HT1080 (cell line): ENCODE data around the gene TRAPPC14. TPM values are rescaled to one million over a fixed set of nuclear protein-coding genes. Genes with fewer than 3 reads are reported as not detected.

Experiments used
- DNase-seq: peaks from one replicate; pipeline ENCODE4 v3.0.0-alpha.2; 2015; ENCODE audit warnings: low read depth
- total RNA-seq: library from RNA; depleted of rRNA; stranded (reverse); fragments of >200 nt; shearing (Covaris generic); gene quantifications from 2 replicates; pipeline ENCODE4 v1.2.3, GENCODE V29; 2014

Gene TRAPPC14
- total RNA-seq, 1 experiment from 2014 or later, result 17.4 TPM

DNA sequence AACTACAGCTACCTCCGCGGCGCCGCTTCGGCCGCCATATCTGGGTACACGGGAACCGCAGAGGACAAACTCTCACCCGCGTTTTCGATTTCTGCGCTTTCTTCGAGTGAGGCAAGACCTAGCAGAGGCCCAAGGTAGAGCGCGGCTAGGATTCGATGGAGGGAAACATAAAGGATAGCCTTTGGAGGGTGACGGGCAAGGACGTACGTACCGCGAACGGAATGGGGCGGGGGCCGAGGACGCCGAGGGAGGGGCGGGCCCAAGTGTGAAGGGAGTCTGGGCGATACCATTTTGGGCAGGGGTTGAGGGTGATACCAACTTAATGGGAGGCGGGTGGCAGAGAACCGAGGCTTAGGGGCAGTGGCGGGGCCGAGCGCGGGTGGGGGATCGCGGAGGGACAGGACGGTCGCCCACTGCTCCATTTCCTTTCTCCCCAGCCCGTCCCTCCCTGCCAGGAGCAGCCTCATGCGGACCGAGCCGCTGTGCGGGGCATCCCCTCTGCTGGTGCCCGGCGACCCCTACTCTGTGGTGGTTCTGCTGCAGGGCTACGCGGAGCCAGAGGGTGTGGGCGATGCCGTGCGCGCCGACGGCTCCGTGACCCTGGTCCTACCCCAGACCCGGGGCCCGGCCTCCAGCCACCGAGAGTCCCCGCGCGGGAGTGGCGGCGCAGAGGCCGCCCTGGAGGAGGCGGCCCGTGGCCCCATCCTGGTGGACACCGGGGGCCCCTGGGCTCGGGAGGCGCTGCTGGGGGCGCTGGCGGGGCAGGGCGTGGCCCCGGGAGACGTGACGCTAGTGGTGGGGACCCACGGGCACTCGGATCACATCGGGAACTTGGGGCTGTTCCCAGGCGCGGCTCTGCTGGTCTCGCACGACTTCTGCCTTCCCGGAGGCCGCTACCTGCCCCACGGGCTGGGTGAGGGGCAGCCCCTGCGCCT, 31.3 kb downstream of the TRAPPC14 start, which contains the start of gene MBLAC1:
Gene MBLAC1 (plus strand): TSS at position 37 of the 935 bp plus-strand sequence. CDS start 429 bp downstream, at position 466.
- DNase-seq, result peak; percentile 73

GRCh38 chr7:100126239-100126930, 32.1 kb downstream of the TRAPPC14 start:
- DNase-seq, result no peak

GRCh38 chr7:100124301-100125230, 34.0 kb downstream of the TRAPPC14 start:
- no peak for DNase-seq

DNA sequence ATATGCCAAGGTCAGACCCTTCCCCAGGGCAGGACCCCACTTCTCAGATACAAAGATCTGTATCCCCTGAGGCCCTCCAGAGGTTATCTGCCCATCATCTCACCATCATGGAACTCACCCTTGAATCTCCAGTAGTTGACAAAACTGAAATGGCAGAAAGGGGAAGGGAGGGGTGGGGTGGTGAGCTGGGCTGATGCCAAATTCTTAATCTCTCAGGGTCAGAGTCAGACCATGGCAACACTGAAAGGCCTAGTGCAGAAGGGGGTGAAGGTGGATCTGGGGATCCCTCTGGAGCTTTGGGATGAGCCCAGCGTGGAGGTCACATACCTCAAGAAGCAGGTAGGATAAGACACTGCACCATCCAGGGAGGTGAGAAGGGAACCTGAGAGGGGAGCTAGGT, 36.0 kb downstream of the TRAPPC14 start:
- DNase-seq, result no peak

- no peak for DNase-seq
Observed at GRCh38 chr7:100122067-100122466, 36.5 kb downstream of the TRAPPC14 start.

GRCh38 chr7:100120733-100121036, 37.8 kb downstream of the TRAPPC14 start:
- DNase-seq, result no peak

DNA sequence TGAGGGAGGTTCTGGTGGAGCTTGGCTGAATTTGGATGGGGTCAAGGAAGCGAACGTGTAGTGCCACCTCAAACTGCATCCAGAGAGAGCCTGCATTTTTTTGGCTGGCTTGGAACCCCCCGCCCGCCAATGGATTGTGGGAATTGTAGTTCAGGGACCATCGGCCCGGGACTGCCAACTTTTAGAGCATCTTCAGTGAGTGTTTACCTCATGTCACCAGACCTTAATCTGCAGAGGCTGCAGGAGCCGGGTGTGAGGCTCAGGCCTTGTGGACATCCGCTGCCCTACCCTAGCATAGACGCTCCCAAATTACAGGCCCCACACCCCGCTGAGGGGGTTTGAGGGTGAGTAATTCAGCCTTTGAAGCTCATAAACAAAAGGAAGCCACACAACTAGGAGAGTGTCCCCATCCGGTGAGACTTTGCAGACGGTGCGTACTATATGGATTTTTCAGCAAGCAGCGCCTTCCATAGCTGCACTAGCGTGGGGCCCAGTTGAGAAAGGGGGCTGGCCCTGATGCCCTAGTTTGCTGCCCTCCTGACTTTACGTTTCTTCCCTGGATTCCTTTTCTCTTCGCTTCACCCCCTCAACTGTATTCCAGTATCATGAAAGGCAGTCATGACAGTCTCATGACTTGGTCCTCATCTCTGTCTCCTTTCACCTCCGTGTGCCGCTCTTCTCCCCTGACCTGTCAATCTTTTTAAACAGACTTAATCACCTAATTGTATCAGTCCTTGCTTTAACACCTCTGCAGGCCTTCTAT, 38.4 kb downstream of the TRAPPC14 start:
- peak; percentile 75 for DNase-seq

DNA sequence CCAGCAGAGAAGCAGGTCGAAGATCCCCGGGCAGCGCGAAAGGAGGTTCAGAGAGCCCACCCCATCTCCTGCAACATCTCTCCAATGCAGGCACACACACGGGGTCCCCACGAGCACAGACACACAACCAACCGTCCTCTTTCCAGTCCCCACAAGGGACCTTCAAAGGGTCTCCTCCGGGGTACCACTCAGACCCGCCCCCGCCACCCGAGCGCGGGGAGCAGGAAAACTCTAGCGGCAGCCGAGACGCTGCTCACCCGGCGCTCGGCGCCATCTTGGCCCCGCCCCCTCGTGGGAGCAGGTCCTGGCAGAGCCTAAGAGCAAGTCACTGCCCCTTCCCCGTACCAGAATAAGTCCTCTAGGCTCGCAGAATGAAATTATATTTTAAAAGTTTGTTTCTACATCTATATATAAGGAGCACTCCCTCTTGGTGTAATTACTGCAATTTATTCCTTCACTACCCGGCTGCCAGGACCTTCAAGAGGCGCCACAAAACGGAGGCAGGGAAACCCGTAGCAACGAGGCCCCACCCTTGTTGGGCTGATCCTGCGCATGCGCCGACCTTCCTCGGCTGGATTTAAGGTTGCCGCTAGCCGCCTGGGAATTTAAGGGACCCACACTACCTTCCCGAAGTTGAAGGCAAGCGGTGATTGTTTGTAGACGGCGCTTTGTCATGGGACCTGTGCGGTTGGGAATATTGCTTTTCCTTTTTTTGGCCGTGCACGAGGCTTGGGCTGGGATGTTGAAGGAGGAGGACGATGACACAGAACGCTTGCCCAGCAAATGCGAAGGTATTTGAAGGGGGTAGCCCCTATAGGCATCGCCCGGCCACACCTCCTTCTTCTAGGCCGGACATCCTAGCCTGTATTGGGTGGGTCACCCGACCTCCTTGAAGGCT, 39.2 kb downstream of the TRAPPC14 start, which contains the start of the genes CNPY4 and TAF6:
Gene CNPY4 (plus strand): TSS at position 563 of the 898 bp plus-strand sequence. CDS start 111 bp downstream, at position 674.
Gene TAF6 (minus strand): TSS at position 287 of the 898 bp plus-strand sequence. CDS start 5,149 bp downstream, outside the sequence.
- peak; percentile 91 for DNase-seq

GRCh38 chr7:100118388-100119071, 40.0 kb downstream of the TRAPPC14 start:
- DNase-seq, result no peak

DNA sequence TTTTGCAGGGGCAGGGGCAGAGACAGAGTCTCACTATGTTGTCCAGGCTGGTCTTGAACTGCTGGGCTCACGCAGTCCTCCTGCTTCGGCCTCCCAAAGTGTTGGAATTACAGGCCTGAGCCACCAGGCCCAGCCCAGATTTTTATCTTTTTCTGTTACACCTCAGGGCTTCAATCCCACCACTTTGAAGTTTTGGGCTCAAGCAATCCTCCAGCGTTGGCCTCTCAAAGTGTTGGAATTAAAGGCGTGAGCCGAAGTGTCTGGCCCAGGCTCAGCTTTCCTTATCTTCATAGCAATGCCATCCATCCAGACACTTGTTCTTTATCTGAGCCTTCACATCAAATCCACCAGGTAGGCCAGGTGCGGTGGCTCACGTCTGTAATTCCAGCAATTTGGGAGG, 43.5 kb downstream of the TRAPPC14 start:
- no peak for DNase-seq

DNA sequence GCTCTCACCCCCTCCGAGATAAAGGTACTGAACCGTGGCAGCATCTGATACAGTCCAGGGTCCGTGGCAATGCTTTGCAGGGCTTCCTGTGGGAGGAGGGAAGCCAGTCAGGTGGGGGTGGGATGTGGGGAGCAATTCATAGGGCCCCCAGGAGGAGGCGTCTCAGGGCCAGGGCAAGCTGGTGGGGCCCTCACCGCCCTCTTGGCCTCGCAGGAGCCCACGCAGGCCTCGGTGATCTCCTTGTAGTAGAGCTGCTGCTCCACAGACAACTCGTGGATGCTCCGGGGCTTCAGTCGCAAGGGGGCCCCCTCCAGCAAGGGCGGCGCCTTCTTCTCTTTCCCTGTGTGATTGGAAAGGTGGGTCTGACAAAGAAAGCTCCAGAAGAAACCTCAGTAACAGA, 46.6 kb downstream of the TRAPPC14 start:
- no peak for DNase-seq

- DNase-seq, result no peak
Observed at GRCh38 chr7:100111156-100111555, 47.4 kb downstream of the TRAPPC14 start.

GRCh38 chr7:100109521-100110163, 48.9 kb downstream of the TRAPPC14 start:
- DNase-seq, result no peak

- no peak for DNase-seq
Observed at GRCh38 chr7:100107890-100108289, 50.6 kb downstream of the TRAPPC14 start.

GRCh38 chr7:100107125-100107737, 51.3 kb downstream of the TRAPPC14 start:
- no peak for DNase-seq

DNA sequence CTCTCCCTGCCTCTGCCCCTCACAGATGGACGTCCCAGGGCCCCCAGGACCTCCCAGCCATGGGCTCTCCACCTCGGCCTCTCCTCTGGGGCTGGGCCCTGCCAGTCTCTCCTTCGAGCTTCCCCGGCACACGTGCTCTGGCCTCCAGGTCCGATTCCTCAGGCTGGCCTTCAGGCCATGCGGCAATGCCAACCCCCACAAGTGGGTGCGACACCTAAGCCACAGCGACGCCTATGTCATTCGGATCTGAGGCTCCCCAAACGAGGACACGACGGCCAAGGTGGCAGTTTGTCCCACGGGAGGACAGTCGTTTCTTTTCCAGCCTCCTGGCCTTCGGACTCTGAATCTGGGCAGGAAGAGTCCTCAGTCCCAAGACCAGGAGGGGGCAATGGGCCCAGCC, 51.9 kb downstream of the TRAPPC14 start:
- DNase-seq, result no peak

DNA sequence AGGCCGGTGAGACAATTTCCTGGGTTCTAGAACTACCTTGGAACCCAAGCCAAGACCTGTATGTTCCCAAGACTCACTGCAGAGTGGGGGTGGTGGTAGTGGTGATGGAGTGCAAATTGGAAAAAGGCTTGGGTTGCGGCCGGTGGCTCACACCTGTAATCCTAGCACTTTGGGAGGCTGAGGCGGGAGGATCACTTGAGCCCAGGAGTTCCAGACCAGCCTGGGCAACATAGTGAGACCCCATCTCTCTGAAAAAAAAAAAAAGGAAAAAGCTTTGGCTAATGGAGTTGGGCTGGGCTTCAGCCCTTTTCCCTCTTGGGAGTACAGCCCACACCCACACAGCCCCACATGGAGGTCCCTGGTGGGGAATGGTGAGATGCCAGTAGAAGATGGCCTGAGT, 53.0 kb downstream of the TRAPPC14 start:
- no peak for DNase-seq
